ENCODE data around the gene LRCH3.

- TF ChIP-seq, protein P1, sequence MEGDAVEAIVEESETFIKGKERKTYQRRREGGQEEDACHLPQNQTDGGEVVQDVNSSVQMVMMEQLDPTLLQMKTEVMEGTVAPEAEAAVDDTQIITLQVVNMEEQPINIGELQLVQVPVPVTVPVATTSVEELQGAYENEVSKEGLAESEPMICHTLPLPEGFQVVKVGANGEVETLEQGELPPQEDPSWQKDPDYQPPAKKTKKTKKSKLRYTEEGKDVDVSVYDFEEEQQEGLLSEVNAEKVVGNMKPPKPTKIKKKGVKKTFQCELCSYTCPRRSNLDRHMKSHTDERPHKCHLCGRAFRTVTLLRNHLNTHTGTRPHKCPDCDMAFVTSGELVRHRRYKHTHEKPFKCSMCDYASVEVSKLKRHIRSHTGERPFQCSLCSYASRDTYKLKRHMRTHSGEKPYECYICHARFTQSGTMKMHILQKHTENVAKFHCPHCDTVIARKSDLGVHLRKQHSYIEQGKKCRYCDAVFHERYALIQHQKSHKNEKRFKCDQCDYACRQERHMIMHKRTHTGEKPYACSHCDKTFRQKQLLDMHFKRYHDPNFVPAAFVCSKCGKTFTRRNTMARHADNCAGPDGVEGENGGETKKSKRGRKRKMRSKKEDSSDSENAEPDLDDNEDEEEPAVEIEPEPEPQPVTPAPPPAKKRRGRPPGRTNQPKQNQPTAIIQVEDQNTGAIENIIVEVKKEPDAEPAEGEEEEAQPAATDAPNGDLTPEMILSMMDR (IDR thresholded peaks at IDR 0.05), result no peak
- TF ChIP-seq POLR2A (IDR thresholded peaks at IDR 0.05), result no peak
Observed at GRCh38 chr3:197890693-197891092, 99.6 kb downstream of the LRCH3 start.
